ENCODE measurements around the gene SEC24D. TPM values are rescaled to one million over a fixed set of nuclear protein-coding genes. Genes with fewer than 3 reads are reported as not detected.

Gene SEC24D
- total RNA-seq, 3 donors from 2014 or later = 24.4 to 32.7 (median 30.7) TPM

DNA sequence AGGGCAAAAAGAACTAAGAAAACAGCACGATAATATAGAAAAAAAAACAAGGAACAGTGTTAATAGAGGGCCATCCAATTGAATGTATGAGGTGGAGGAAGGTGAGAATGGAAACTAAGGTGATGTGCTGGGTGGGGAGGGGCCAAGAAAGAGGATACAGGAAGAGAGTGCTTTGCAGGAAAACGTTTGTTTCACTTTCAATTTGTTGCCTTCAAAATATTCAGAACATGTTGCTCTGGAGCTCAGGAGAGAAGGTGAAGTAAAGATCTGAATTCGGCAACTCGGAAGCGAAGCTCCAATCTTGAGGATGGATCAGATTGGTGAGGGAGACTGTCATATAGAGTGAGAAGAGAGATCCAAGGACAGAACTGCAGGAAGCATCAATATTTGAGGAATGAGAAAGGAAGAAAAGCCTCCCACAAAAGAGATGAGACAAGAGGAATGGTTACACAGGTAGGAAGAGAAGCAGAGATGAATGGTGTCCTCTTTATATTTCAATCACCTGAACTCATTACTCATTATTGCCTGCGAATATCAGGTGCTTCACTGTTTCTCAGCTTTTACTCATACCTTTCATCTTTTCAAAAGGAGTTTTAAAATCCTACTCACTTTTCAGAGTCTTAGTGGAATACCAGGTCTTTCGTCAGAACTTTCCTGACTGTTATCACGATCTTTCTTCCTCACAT is 14.7 kb upstream of the SEC24D start:
- Mint-ChIP-seq H3K27me3 (ENCODE audit: low read depth) (no peaks in the 10 kb centered on the region), H3K36me3 (ENCODE audit: insufficient read depth) (no peaks in the 10 kb centered on the region), H3K4me1 (ENCODE audit: low read depth) (peaks cover 23% of the 10 kb centered on the region), H3K9me3 (peaks cover 3% of the 10 kb centered on the region), H3K4me3 (peak overlapping the region; percentile 89)
- DNase-seq (peak; percentile 17), ATAC-seq (peak; percentile 72 to 85)

DNA sequence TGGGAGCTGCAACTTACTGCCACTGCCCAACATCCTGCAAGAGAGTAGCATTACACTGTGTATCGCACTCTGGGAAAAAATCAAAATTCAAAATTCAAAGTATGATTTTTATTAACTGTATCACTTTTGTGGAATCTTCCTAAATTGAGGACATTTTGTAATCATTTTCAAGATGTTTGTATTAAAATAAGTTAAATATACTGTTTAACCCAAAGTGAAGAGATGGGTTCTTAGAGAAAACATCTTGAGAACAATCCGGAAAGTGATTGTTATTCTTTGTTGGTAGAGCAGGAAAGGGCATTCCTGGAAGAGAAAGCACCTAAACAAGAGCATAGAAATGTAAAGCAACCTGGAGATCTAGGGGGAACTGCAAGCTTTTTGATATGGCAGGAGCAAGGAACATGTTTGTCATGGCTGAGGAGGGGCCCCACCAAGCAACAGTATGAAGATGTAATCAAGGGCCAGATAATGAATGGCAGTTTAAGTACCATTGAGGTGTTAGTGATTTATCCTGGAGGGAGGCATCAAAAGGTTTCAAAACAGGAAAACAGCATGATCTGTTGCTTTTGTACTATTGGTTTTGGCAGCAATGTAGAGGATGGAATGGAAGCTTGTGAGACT is 14.1 kb upstream of the SEC24D start:
- no peaks in the 10 kb centered on the region for H3K36me3 Mint-ChIP-seq (ENCODE audit: insufficient read depth)
- H3K4me1 Mint-ChIP-seq (ENCODE audit: low read depth) = peaks cover 23% of the 10 kb centered on the region
- H3K4me3 Mint-ChIP-seq = peak overlapping the region; percentile 89
- no peak for DNase-seq
- no peaks in the 10 kb centered on the region for H3K27me3 Mint-ChIP-seq (ENCODE audit: low read depth)
- peaks cover 3% of the 10 kb centered on the region for H3K9me3 Mint-ChIP-seq
- ATAC-seq = no peak

DNA sequence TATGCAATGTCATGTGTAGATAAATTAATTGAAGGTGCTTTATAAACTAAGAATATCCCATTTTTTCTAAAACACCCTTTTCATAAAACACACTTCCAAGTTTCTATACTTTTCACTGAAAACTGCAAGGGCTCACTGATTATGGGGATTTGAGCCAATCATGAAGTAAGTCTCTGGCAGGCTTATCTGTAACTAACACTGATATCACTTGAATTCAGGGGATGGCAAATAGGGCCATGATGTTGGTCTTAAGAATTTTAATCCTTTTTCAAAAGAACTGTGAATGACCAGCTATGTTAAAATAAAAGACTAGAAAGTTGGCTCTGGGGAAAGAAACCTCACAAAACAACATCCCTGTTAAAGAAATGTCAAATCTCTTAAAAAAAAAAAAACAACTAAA is 13.0 kb upstream of the SEC24D start:
- no peak overlapping the region for H3K4me3 Mint-ChIP-seq
- no peaks in the 10 kb centered on the region for H3K36me3 Mint-ChIP-seq (ENCODE audit: insufficient read depth)
- ATAC-seq (no peak), DNase-seq (no peak)
- no peaks in the 10 kb centered on the region for H3K27me3 Mint-ChIP-seq (ENCODE audit: low read depth)
- H3K4me1 Mint-ChIP-seq (ENCODE audit: low read depth) = peaks cover 23% of the 10 kb centered on the region
- H3K9me3 Mint-ChIP-seq = peaks cover 3% of the 10 kb centered on the region

DNA sequence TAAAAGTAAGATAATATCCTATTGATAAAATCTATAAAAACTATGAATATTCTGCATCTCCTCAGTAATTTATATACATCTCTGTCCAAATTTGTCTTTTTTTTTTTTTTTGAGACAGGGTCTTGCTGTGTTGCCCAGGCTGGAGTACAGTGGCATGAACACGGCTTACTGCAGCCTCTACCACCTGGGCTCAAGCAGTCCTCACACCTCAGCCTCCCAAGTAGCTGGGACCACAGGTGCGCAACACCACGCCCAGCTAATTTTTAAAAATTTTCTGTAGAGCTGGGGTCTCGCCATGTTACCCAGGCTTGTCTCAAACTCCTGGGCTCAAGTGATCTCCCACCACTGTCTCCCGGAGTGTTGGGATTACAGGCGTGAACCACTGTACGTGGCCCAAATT is 12.3 kb upstream of the SEC24D start:
- no peaks in the 10 kb centered on the region for H3K27me3 Mint-ChIP-seq (ENCODE audit: low read depth)
- H3K4me1 Mint-ChIP-seq (ENCODE audit: low read depth) = peaks cover 23% of the 10 kb centered on the region
- DNase-seq (no peak), ATAC-seq (no peak)
- H3K36me3 Mint-ChIP-seq (ENCODE audit: insufficient read depth) = no peaks in the 10 kb centered on the region
- no peak overlapping the region for H3K4me3 Mint-ChIP-seq
- H3K9me3 Mint-ChIP-seq = peaks cover 3% of the 10 kb centered on the region

DNA sequence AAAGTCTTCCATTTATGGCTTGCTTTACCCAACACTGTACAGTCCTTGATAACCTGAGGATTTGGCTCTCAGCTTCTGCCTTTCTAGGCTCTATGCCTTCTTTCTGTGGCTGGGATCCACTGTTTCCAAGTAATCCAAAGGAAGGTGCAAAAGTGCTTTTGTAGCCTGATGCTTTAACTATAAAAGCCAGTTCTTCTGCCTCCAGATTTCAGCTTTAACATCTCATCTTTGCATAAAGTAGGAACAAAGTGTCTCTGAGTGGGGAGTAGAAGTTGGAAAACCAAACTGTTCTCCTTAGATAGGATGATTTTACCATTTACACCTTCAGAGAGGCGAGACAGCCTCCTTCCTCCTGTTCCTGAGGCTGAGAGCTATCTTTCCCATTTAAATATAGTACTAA is 11.1 kb upstream of the SEC24D start:
- Mint-ChIP-seq H3K36me3 (ENCODE audit: insufficient read depth) (no peaks in the 10 kb centered on the region), H3K4me3 (no peak overlapping the region), H3K27me3 (ENCODE audit: low read depth) (no peaks in the 10 kb centered on the region)

DNA sequence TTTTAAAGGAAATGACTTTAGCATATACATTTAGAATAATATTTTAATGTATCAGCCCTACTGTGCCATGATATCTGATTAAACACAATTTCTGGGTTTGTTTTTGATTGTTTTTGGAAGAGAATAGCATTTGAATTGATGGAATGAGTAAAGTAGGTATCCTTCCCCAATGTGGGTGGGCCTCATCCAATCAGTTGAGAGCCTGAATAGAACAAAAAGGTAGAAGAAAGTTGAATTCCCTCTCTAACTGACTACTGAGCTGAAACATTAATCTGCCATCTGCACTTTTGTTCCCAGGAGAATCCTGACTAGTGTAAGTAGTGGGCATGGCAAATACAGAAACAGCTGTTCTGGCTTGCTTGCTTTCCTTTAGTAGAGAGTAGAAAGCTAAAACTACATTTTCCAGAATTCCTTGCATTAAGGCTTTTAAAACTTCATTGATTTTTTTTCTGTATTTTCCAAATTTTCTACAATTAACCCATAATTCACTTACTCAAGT is 9.7 kb upstream of the SEC24D start:
- Mint-ChIP-seq H3K4me3 (no peak overlapping the region), H3K27me3 (ENCODE audit: low read depth) (no peaks in the 10 kb centered on the region), H3K9me3 (peaks cover 3% of the 10 kb centered on the region), H3K36me3 (ENCODE audit: insufficient read depth) (no peaks in the 10 kb centered on the region), H3K4me1 (ENCODE audit: low read depth) (peaks cover 16% of the 10 kb centered on the region)
- no peak for DNase-seq
- ATAC-seq = no peak

More for the DNA sequence above, 11.1 kb upstream of the SEC24D start:
- no peak for ATAC-seq
- no peak for DNase-seq
- Mint-ChIP-seq H3K9me3 (peaks cover 3% of the 10 kb centered on the region), H3K4me1 (ENCODE audit: low read depth) (peaks cover 19% of the 10 kb centered on the region)

DNA sequence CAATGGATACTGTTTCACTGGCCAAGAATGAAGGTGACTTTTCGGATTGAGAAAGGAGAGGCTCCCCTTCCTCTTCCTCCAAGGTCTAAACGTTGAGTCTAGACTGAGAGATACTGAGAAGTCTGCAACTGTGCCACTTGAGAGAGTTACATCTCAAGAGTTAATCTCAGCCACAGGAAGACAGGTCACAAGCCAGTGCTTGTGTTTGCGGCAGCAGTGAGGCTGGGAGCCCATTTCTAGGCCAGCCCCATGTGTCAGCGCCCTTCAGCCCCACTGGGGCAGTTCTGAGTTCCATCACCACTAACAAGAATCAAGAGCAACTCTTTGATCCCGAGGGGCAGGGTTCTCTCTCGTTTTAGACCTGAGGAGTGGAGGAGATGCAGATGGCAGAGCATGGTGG is 7.3 kb upstream of the SEC24D start:
- no peaks in the 10 kb centered on the region for H3K9me3 Mint-ChIP-seq
- H3K36me3 Mint-ChIP-seq (ENCODE audit: insufficient read depth) = no peaks in the 10 kb centered on the region

DNA sequence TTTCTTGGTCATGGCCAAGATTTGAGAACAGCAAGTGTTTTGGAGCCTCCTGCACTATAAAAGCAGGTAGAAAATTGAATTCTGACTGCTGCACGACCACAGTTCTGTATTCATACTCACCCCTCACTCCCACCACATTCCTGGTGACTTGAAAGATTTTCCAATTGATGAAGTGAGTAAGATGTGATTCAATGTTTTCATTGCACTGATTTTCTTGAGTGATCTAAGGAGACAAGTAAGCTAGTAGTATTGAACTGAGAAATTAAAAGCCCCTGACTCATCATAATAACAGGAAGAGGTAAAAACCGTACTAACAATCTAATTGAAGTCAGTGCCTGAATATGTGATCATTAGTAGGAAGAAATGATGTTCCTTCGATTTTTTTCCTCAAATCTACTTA is 6.1 kb upstream of the SEC24D start:
- peak in 1 of 2 donors; percentile 62 for ATAC-seq
- H3K27me3 Mint-ChIP-seq (ENCODE audit: low read depth) = no peaks in the 10 kb centered on the region

More for the DNA sequence above, 7.3 kb upstream of the SEC24D start:
- Mint-ChIP-seq H3K27me3 (ENCODE audit: low read depth) (no peaks in the 10 kb centered on the region), H3K4me3 (no peak overlapping the region), H3K4me1 (ENCODE audit: low read depth) (peaks cover 8% of the 10 kb centered on the region)
- DNase-seq (no peak), ATAC-seq (no peak)

DNA sequence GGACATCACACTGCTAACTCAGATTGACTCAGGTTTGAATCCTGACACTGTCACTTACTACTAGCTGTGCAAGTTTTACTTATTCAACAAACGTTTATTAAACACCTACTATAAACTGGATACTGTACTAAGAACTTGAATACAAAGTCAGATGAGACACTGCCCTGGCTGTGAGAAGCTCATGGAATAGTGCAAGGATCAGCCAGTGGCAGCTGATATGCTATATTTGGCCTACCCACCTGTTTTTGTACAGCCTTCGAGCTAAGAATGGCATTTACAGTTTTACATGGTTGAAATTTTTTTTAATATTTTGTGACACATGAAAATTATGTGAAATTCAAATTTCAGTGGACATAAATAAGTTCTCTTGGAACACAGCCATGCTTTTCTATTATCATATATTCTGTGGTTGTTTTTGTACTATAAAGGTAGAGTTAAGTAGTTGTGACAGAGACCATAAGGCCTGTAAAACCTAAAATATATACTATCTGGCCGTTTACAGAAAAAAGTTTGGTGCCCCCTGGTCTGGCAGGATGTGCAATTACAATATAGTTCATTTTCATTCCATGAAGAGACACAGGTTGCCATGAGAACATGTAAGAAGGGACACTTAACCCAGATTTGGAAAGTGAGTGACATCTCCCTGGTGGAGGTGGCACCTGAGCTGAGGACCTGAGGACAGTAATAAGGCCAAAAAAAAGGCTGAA is 3.4 kb upstream of the SEC24D start:
- no peak for DNase-seq
- no peak overlapping the region for H3K4me3 Mint-ChIP-seq

More for the DNA sequence above, 6.1 kb upstream of the SEC24D start:
- no peaks in the 10 kb centered on the region for H3K9me3 Mint-ChIP-seq
- DNase-seq = no peak
- H3K4me3 Mint-ChIP-seq = no peak overlapping the region
- H3K4me1 Mint-ChIP-seq (ENCODE audit: low read depth) = peaks cover 8% of the 10 kb centered on the region
- no peaks in the 10 kb centered on the region for H3K36me3 Mint-ChIP-seq (ENCODE audit: insufficient read depth)

DNA sequence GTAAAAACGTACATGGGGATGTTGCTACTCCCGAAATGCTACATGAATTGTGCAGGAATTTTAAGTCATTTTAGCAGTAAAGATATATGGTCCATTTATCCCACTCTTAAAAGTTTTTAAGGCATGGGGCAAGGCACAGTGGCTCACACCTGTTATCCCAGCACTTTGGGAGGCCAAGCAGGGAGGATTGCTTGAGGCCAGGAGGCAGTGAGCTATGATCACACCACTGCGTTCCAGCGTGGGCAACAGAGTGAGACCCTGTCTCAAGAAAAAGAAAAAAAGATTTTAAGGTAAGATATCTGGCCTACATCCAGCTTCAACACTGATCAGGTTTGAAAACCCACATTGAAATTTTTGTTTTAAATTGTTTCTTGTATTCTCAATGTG is 1.2 kb upstream of the SEC24D start:
- no peak for ATAC-seq
- Mint-ChIP-seq H3K27me3 (ENCODE audit: low read depth) (no peaks in the 10 kb centered on the region), H3K4me1 (ENCODE audit: low read depth) (peaks cover 22% of the 10 kb centered on the region), H3K9me3 (no peaks in the 10 kb centered on the region), H3K4me3 (peak overlapping the region; percentile 96), H3K36me3 (ENCODE audit: insufficient read depth) (peaks cover 8% of the 10 kb centered on the region)
- DNase-seq = no peak

More for the DNA sequence above, 3.4 kb upstream of the SEC24D start:
- no peaks in the 10 kb centered on the region for H3K9me3 Mint-ChIP-seq
- ATAC-seq = no peak
- H3K27me3 Mint-ChIP-seq (ENCODE audit: low read depth) = no peaks in the 10 kb centered on the region
- H3K4me1 Mint-ChIP-seq (ENCODE audit: low read depth) = peaks cover 15% of the 10 kb centered on the region
- H3K36me3 Mint-ChIP-seq (ENCODE audit: insufficient read depth) = no peaks in the 10 kb centered on the region

DNA sequence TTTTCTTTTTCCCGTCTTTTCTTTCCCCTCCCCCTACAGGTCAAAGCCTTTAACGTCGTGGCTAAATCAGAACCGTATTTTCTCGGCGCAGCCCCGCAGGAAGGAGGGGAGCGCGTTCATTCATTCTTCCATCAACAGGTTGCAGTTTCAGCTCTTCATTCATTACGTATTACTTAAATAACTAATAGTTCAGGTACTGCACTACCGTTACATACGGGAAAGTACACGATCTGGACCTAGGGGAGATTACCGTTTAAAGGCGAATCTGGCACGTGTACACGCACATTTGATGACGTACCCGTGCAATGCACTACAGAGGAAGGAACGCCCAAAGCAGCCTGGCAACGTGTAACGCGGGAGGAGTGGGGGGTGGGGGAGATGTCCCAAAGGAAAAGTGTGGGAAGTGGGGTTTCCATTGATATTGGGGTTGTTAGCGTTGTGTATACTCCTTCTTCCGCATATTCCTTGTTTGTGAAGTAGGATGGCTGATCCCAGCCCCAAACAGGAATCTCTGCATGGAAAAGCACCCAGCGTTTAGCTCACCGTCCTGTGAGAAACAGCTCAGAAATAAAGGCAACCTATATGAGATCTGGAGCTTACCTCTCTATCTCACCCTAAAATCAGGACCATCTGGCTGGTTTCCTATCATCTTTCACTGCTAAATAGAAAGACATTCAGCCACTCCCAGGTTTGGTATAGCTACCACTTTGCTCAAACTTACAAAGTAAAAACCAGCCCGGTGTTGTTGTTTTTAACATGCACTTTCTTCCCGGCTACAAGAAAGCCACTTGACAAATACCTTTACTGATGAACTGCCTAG is 585 bp upstream of the SEC24D start:
- ATAC-seq (peak; percentile 63 to 69), DNase-seq (peak; percentile 47)
- H3K4me1 Mint-ChIP-seq (ENCODE audit: low read depth) = peaks cover 18% of the 10 kb centered on the region
- H3K4me3 Mint-ChIP-seq = peak overlapping the region; percentile 96
- H3K27me3 Mint-ChIP-seq (ENCODE audit: low read depth) = no peaks in the 10 kb centered on the region
- peaks cover 12% of the 10 kb centered on the region for H3K36me3 Mint-ChIP-seq (ENCODE audit: insufficient read depth)
- no peaks in the 10 kb centered on the region for H3K9me3 Mint-ChIP-seq

DNA sequence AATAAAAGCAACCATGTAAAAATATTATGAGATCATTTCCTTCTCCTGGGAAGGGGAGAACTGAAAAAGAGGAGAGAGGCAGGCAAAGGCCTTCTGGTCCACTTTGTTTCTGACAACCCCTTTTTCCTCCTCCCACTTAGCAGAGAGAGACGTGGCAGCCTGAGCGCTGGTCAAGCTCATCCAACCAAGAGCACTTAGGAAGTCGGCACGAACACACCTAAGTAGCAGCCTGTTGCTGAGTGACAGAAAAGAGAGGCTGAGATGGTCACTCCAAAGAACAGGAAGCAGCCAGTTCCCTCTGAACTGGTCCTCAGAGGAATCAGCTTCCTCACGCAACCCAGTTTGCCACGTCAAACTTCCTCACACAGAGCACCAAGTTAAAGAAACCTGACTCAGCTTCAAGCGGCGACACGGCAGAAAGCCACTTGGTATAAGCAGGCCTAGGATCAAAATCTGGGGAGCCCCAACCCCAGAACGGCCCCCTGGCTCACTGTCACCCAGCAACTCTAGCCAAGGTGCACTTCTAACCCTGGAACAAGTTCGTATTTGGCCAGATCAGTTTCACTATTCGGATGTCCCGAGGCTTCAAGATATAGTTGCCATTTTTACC is 861 bp downstream of the SEC24D start:
- Mint-ChIP-seq H3K36me3 (ENCODE audit: insufficient read depth) (peaks cover 16% of the 10 kb centered on the region), H3K27me3 (ENCODE audit: low read depth) (no peaks in the 10 kb centered on the region), H3K4me3 (peak overlapping the region; percentile 96), H3K9me3 (no peaks in the 10 kb centered on the region), H3K4me1 (ENCODE audit: low read depth) (peaks cover 19% of the 10 kb centered on the region)
- DNase-seq (peak; percentile 32), ATAC-seq (peak; percentile 47 to 55)

DNA sequence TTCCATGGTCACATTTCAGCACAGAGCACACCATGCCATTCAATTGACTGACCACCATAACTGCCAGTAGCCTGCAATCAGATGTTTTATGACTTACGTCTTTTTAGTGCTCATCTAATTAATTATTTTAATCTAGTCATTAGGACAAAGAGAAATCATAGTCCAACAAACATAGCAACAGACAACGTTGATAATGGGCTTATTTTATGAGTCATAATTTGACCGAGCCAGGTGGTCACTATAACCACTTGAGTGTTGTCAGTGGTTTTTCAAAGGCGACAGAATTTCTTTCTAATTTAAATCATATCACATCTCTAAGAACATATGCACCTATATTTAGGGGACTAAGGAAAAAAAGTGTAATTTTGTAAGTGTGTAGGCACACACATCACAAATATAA is 1.9 kb downstream of the SEC24D start:
- H3K36me3 Mint-ChIP-seq (ENCODE audit: insufficient read depth) = peaks cover 19% of the 10 kb centered on the region
- DNase-seq = no peak
- peak overlapping the region; percentile 27 for H3K4me3 Mint-ChIP-seq

More for the DNA sequence above, 1.9 kb downstream of the SEC24D start:
- Mint-ChIP-seq H3K9me3 (no peaks in the 10 kb centered on the region), H3K27me3 (ENCODE audit: low read depth) (no peaks in the 10 kb centered on the region), H3K4me1 (ENCODE audit: low read depth) (peaks cover 21% of the 10 kb centered on the region)
- no peak for ATAC-seq

All from activated T-cell treated with anti-CD3 and anti-CD28 coated beads, Interleukin-2, amount 50 U/mL, for 4 hours (primary cell).